ENCODE data around the gene SPOCK2. TPM values are rescaled to one million over a fixed set of nuclear protein-coding genes. Genes with fewer than 3 reads are reported as not detected.
"Not testable (repeated sequence)": the region's sequence is repeated elsewhere in the genome, so short reads cannot be mapped to it uniquely, and the experiment has no call there.

The SPOCK2 gene
- total RNA-seq, 2 experiments from 2014 or later: 370 to 371 TPM

- H3K4me1 Mint-ChIP-seq; H3K27ac Mint-ChIP-seq; ATAC-seq (ENCODE audit: low read depth); DNase-seq; H3K9me3 Mint-ChIP-seq; H3K4me3 Mint-ChIP-seq; H3K36me3 Mint-ChIP-seq; POLR2A ChIA-PET: not testable (repeated sequence)
- peaks cover 17% of the 10 kb centered on the region for H3K27me3 Mint-ChIP-seq
Observed at GRCh38 chr10:72032409-72033162, 55.8 kb downstream of the SPOCK2 start.

DNA sequence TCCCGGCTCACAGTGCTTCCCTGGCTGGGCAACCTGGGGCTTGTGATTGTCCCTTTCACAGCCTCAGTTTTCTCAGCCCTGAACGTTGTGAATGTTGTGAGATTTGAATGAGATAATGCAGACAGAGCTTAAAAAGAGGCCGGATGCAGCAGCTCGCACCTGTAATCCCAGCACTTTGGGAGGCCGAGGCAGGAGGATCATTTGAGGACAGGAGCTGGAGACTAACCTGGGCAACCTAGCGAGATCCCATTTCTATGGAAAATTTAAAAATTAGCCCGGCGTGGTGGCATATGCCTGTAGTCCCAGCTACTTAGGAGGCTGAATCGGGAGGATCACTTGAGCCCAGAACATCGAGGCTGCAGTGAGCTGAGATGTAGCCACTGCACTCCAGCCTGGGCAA lies 56.6 kb downstream of the SPOCK2 start:
- H3K27me3 Mint-ChIP-seq: peaks cover 17% of the 10 kb centered on the region
- no peaks in the 10 kb centered on the region for H3K9me3 Mint-ChIP-seq
- H3K4me1 Mint-ChIP-seq: no peaks in the 10 kb centered on the region
- no peak overlapping the region for H3K4me3 Mint-ChIP-seq
- H3K27ac Mint-ChIP-seq: no peak overlapping the region
- DNase-seq (no peak), ATAC-seq (ENCODE audit: low read depth) (no peak)
- POLR2A ChIA-PET: interaction anchor here (0.5 kb wide), 1 partner anchor 686 kb away, joined by 3 read pairs; no protein-coding TSS in a partner anchor
- H3K36me3 Mint-ChIP-seq: no peaks in the 10 kb centered on the region

- DNase-seq (no peak), ATAC-seq (ENCODE audit: low read depth) (no peak)
- no peaks in the 10 kb centered on the region for H3K9me3 Mint-ChIP-seq
- H3K4me3 Mint-ChIP-seq: no peak overlapping the region
- H3K27ac Mint-ChIP-seq: no peak overlapping the region
- H3K4me1 Mint-ChIP-seq: no peaks in the 10 kb centered on the region
- POLR2A ChIA-PET: interaction anchor here (0.5 kb wide), 1 partner anchor 686 kb away, joined by 3 read pairs; no protein-coding TSS in a partner anchor
- no peaks in the 10 kb centered on the region for H3K36me3 Mint-ChIP-seq
- peaks cover 21% of the 10 kb centered on the region for H3K27me3 Mint-ChIP-seq
Observed at GRCh38 chr10:72030762-72031543, 57.4 kb downstream of the SPOCK2 start.

DNA sequence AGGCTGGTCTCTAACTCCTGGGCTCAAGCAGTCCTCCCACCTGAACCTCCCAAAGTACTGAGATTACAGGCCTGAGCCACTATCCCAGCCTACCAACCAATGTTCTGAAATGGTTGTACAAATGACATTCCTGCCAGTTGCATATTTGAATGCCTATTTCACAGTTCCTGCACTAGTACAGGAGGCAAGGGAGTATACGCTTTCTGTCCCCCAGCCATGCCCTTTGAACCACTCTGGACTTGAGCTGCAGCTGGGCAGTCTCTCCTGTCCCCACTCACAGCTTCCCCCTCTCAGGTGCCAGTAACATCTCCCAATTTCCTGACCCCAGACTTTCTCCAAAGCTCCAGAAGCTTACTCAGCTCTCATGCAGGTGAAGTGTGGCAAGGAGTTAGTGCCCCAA lies 58.9 kb downstream of the SPOCK2 start:
- Mint-ChIP-seq H3K9me3 (no peaks in the 10 kb centered on the region), H3K27me3 (peaks cover 21% of the 10 kb centered on the region), H3K27ac (no peak overlapping the region), H3K4me1 (no peaks in the 10 kb centered on the region), H3K4me3 (no peak overlapping the region), H3K36me3 (no peaks in the 10 kb centered on the region)
- ATAC-seq (ENCODE audit: low read depth) (no peak), DNase-seq (no peak)
- POLR2A ChIA-PET: no interaction called here

- ATAC-seq (ENCODE audit: low read depth) (no peak), DNase-seq (no peak)
- H3K27me3 Mint-ChIP-seq: peaks cover 18% of the 10 kb centered on the region
- no peaks in the 10 kb centered on the region for H3K36me3 Mint-ChIP-seq
- no peaks in the 10 kb centered on the region for H3K4me1 Mint-ChIP-seq
- no peak overlapping the region for H3K4me3 Mint-ChIP-seq
- H3K9me3 Mint-ChIP-seq: no peaks in the 10 kb centered on the region
- no peak overlapping the region for H3K27ac Mint-ChIP-seq
- POLR2A ChIA-PET: no interaction called here
Observed at GRCh38 chr10:72027498-72027897, 60.9 kb downstream of the SPOCK2 start.

DNA sequence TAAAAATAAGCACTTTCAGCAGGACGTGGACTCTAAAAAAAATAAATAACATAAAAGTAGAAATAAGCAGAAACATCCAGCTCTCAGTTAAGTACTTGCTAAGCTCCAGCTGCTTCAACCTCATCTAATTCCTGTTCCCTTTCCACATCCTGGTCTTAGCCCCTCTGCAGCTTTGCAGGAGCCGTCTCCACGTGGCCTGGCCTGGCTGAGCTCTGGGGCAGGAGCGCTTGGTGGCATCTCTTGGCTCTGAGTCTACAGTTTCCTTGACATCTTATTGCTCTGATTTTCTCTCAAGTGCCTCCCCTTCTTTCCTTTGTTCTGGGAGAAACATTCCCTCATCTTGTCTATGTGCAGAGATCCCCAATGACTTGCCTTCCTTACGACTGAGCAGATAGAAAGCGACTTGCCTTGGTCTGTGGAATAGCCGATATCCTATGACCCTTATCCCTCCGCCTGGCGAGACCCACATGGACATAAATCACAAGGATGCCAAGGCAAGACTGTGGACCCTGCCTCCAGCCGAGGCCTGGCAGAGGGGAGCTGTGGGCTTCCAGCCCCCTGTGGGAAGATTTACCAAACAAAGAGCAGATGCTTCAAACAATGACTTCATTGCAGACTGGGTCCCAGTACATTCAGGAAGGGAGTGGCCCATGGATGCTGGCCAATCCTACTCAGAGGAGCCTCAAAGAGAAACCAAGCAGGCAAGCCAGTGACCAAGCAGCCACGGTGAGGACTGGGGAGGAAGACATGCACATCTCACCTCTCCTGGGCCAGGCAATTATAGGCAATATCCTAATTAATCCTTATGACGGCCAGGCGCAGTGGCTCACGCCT lies 61.9 kb downstream of the SPOCK2 start:
- no peaks in the 10 kb centered on the region for H3K4me1 Mint-ChIP-seq
- POLR2A ChIA-PET: no interaction called here

DNA sequence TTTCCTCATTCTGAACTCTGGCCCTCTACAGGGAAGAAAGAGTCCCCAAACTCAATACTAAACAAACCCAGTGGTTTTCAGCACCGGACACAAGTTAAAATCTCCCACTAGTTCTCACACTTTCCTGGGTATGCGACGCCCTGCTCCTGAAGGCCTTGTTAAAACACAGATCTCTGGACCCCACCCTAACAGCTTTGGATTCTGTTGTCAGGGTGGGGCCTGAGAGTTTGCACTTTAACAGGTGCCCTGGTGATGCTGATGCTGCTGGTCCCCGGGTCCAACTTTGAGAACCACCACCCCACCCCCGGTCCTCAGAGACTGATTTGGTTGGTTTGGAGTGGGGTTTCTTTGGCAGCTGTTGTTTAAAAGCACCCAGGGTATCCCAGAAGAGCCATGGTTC lies 62.5 kb downstream of the SPOCK2 start:
- Mint-ChIP-seq H3K27ac (no peak overlapping the region), H3K9me3 (no peaks in the 10 kb centered on the region), H3K36me3 (no peaks in the 10 kb centered on the region), H3K4me1 (peaks cover 5% of the 10 kb centered on the region), H3K4me3 (no peak overlapping the region), H3K27me3 (peaks cover 11% of the 10 kb centered on the region)
- no peak for DNase-seq
- POLR2A ChIA-PET: no interaction called here
- ATAC-seq (ENCODE audit: low read depth): no peak

More for the DNA sequence above, 61.9 kb downstream of the SPOCK2 start:
- H3K9me3 Mint-ChIP-seq: no peaks in the 10 kb centered on the region
- no peaks in the 10 kb centered on the region for H3K36me3 Mint-ChIP-seq
- peaks cover 14% of the 10 kb centered on the region for H3K27me3 Mint-ChIP-seq
- no peak overlapping the region for H3K4me3 Mint-ChIP-seq
- no peak overlapping the region for H3K27ac Mint-ChIP-seq
- no peak for DNase-seq
- no peak for ATAC-seq (ENCODE audit: low read depth)

DNA sequence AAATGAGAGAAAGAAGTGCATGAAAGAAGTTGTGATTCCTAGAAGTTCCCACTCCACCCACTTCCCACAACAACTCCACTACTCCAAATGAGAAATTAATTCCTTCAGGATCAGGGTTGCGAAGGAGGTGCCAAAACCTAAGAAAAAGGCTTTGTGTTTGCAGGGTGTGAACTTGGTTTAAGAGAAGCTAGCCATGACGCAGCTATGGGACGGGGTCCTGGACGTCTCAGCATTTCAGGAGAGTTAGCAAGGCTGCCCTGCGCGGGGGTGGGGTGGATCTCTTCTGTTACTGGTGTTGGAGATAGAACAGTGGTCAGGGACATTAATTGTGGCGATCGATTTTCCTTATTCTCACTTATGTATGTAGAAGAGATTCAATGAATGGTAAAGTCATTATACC lies 63.0 kb downstream of the SPOCK2 start:
- Mint-ChIP-seq H3K27me3 (peaks cover 11% of the 10 kb centered on the region), H3K27ac (no peak overlapping the region), H3K4me1 (peaks cover 5% of the 10 kb centered on the region), H3K4me3 (no peak overlapping the region), H3K36me3 (no peaks in the 10 kb centered on the region), H3K9me3 (no peaks in the 10 kb centered on the region)
- ATAC-seq (ENCODE audit: low read depth) (no peak), DNase-seq (no peak)
- POLR2A ChIA-PET: no interaction called here

DNA sequence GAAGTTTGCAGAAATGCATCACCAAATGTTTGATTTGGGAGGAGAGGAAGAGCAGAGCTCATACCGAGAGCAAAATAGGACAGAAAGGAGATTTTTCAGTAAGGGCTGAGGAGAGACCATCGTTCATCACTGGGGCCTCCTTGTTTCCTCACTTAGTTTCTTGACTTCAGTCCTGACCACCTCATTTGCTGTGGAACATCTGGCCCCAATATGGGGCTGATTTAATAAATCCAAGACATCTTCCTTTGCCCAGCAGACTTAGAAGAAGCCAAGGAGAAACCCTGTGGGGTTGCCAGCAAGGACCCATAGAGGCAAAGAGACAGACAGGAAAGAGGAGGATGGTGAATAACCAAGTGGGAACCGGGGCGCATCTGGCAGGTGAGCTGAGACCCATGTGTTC lies 63.8 kb downstream of the SPOCK2 start:
- no peak for ATAC-seq (ENCODE audit: low read depth)
- Mint-ChIP-seq H3K9me3 (no peaks in the 10 kb centered on the region), H3K36me3 (no peaks in the 10 kb centered on the region), H3K4me1 (peaks cover 5% of the 10 kb centered on the region), H3K4me3 (no peak overlapping the region), H3K27ac (no peak overlapping the region), H3K27me3 (peaks cover 7% of the 10 kb centered on the region)
- DNase-seq: no peak
- POLR2A ChIA-PET: no interaction called here

GRCh38 chr10:72022228-72022627 lies 66.1 kb downstream of the SPOCK2 start:
- Mint-ChIP-seq H3K36me3 (no peaks in the 10 kb centered on the region), H3K27ac (no peak overlapping the region), H3K4me1 (peaks cover 5% of the 10 kb centered on the region), H3K4me3 (no peak overlapping the region), H3K9me3 (no peaks in the 10 kb centered on the region), H3K27me3 (peaks cover 10% of the 10 kb centered on the region)
- POLR2A ChIA-PET: no interaction called here
- ATAC-seq (ENCODE audit: low read depth) (no peak), DNase-seq (no peak)

- DNase-seq: no peak
- Mint-ChIP-seq H3K27ac (peak overlapping the region; percentile 9), H3K4me1 (peaks cover 5% of the 10 kb centered on the region), H3K4me3 (no peak overlapping the region), H3K36me3 (no peaks in the 10 kb centered on the region), H3K27me3 (peaks cover 6% of the 10 kb centered on the region), H3K9me3 (no peaks in the 10 kb centered on the region)
- POLR2A ChIA-PET: interaction anchor here (0.6 kb wide), 1 partner anchor 589 kb away, joined by 3 read pairs; no protein-coding TSS in a partner anchor
- ATAC-seq (ENCODE audit: low read depth): no peak
Observed at GRCh38 chr10:72020914-72021809, 67.2 kb downstream of the SPOCK2 start.

- no peak for ATAC-seq (ENCODE audit: low read depth)
- H3K27me3 Mint-ChIP-seq: peaks cover 6% of the 10 kb centered on the region
- no peak overlapping the region for H3K4me3 Mint-ChIP-seq
- POLR2A ChIA-PET: no interaction called here
- H3K36me3 Mint-ChIP-seq: no peaks in the 10 kb centered on the region
- no peak overlapping the region for H3K27ac Mint-ChIP-seq
- H3K4me1 Mint-ChIP-seq: peaks cover 5% of the 10 kb centered on the region
- no peaks in the 10 kb centered on the region for H3K9me3 Mint-ChIP-seq
- no peak for DNase-seq
Observed at GRCh38 chr10:72019085-72019876, 69.1 kb downstream of the SPOCK2 start.
